ENCODE measurements around the gene ETS1.

The ETS1 gene

DNA sequence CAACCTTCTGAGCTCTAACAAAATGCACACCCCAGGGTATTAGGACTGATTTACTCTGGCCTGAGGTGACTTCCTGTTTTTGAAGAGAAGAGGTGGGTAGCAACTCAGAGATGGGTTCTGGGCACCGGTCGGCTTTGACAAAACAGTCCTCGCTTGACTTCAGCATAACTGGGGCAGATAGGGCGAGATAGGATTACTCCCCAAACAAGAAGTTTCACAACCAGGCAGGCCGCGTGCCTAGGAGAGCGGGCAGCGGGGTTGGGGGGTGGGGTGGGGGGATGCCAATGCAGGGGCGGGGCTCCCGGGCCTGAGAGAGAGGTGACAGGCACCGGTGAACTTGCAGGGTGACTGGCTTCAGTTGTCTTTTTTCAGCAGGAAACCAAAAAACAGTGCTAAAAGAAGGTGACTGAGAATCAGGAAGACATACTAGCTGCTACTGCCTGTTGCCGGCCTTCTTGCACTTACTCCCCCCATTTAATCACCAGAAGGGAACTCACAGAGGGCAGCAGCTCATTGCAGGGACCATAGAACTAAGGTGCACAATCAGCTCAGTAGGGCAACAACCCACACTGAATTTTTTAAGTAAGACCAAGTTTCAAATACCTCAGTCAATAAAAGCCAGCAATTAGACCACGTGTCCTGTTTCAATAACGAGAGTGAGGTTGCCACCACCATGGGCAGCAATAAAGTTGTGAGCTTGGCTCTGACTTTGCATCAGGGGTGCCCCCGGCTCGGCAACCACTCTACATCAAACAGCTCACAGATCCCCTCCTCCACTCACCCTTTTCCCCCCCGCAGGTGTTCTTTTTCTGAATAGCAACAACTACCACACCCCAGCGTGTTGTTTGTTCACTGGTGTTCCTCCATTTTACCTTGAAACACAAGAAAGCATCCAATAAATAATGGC is 37.2 kb upstream of the ETS1 start:
- H3K27me3 ChIP-seq (replicated peaks; ENCODE audit: insufficient read depth, low read length) = no peaks in the 10 kb centered on the region
- H3F3A ChIP-seq (ENCODE audit: insufficient read depth, low read length) = peaks cover 17% of the 10 kb centered on the region
- no peaks in the 10 kb centered on the region for H3K9me2 ChIP-seq (replicated peaks; ENCODE audit: insufficient read depth, low read length)
- TF ChIP-seq CTCF (IDR thresholded peaks at IDR 0.05; ENCODE audit: low read length) (no peak), EZH2 (optimal IDR thresholded peaks at IDR 0.05; ENCODE audit: low read depth, low read length) (no peak), EZH2phosphoT487 (IDR thresholded peaks at IDR 0.05; ENCODE audit: low read length) (no peak)
- no peaks in the 10 kb centered on the region for H4K20me1 ChIP-seq (ENCODE audit: insufficient read depth, low read length)
- H3K36me3 ChIP-seq (replicated peaks; ENCODE audit: insufficient read depth, low read length) = no peaks in the 10 kb centered on the region
- peaks cover 29% of the 10 kb centered on the region for H3K4me1 ChIP-seq (ENCODE audit: low read length)
- no peaks in the 10 kb centered on the region for H3K9me3 ChIP-seq (replicated peaks; ENCODE audit: insufficient read depth, low read length)
- peak overlapping the region; percentile 41; the same call in 1 of the 2 replicates for H3K9ac ChIP-seq (ENCODE audit: low read length)
- peak overlapping the region; percentile 41; the same call in 1 of the 2 replicates for H3K4me2 ChIP-seq (ENCODE audit: low read depth, low read length)
- 0 out of 2 replicates have a peak overlapping the region, but pooled peaks have one; percentile 5 for H3K4me3 ChIP-seq (ENCODE audit: low read length)
- peak; percentile 71 for DNase-seq
- no peaks in the 10 kb centered on the region for H3K79me2 ChIP-seq (ENCODE audit: low read length)
- H3K27ac ChIP-seq (ENCODE audit: low read length) = peak overlapping the region; percentile 85
- H2AFZ ChIP-seq (ENCODE audit: low read length) = peak overlapping the region; percentile 60

DNA sequence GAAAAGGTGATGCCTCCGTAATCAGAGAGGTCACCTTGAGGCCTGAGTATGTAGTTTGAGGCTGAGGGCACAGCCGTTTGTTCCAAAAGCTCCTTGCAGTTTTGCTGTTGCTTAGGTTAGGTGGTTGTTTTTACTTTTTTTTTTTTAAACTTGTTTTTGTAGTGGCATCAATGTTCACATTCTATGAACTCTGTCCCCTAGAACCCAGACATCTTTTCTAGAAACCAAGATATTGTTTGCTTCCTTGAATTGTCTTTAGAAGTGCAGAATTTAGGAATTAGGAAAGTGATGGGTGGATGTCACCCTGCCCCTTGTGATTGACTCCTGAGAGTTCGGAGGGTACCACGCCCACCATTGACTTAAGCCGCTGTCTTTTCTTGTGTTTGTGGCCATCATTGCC is 35.7 kb upstream of the ETS1 start:
- H3K9me3 ChIP-seq (replicated peaks; ENCODE audit: insufficient read depth, low read length) = no peaks in the 10 kb centered on the region
- no peak overlapping the region for H3K27ac ChIP-seq (ENCODE audit: low read length)
- no peaks in the 10 kb centered on the region for H4K20me1 ChIP-seq (ENCODE audit: insufficient read depth, low read length)
- H3F3A ChIP-seq (ENCODE audit: insufficient read depth, low read length) = peaks cover 17% of the 10 kb centered on the region
- no peaks in the 10 kb centered on the region for H3K36me3 ChIP-seq (replicated peaks; ENCODE audit: insufficient read depth, low read length)
- DNase-seq = no peak
- H3K9me2 ChIP-seq (replicated peaks; ENCODE audit: insufficient read depth, low read length) = no peaks in the 10 kb centered on the region
- H3K4me3 ChIP-seq (ENCODE audit: low read length) = no peak overlapping the region
- H3K9ac ChIP-seq (ENCODE audit: low read length) = no peak overlapping the region
- no peaks in the 10 kb centered on the region for H3K79me2 ChIP-seq (ENCODE audit: low read length)
- H3K4me2 ChIP-seq (ENCODE audit: low read depth, low read length) = no peak overlapping the region
- no peaks in the 10 kb centered on the region for H3K27me3 ChIP-seq (replicated peaks; ENCODE audit: insufficient read depth, low read length)
- H3K4me1 ChIP-seq (ENCODE audit: low read length) = peaks cover 27% of the 10 kb centered on the region
- TF ChIP-seq EZH2 (optimal IDR thresholded peaks at IDR 0.05; ENCODE audit: low read depth, low read length) (no peak), EZH2phosphoT487 (IDR thresholded peaks at IDR 0.05; ENCODE audit: low read length) (no peak), CTCF (IDR thresholded peaks at IDR 0.05; ENCODE audit: low read length) (no peak)
- H2AFZ ChIP-seq (ENCODE audit: low read length) = no peak overlapping the region

GRCh38 chr11:128621601-128622501 is 34.5 kb upstream of the ETS1 start:
- no peaks in the 10 kb centered on the region for H3K79me2 ChIP-seq (ENCODE audit: low read length)
- H2AFZ ChIP-seq (ENCODE audit: low read length) = no peak overlapping the region
- DNase-seq = no peak
- H3K4me1 ChIP-seq (ENCODE audit: low read length) = peaks cover 27% of the 10 kb centered on the region
- no peaks in the 10 kb centered on the region for H4K20me1 ChIP-seq (ENCODE audit: insufficient read depth, low read length)
- H3K9me3 ChIP-seq (replicated peaks; ENCODE audit: insufficient read depth, low read length) = no peaks in the 10 kb centered on the region
- no peaks in the 10 kb centered on the region for H3K9me2 ChIP-seq (replicated peaks; ENCODE audit: insufficient read depth, low read length)
- TF ChIP-seq CTCF (IDR thresholded peaks at IDR 0.05; ENCODE audit: low read length) (no peak), EZH2 (optimal IDR thresholded peaks at IDR 0.05; ENCODE audit: low read depth, low read length) (no peak), EZH2phosphoT487 (IDR thresholded peaks at IDR 0.05; ENCODE audit: low read length) (no peak)
- H3K27ac ChIP-seq (ENCODE audit: low read length) = no peak overlapping the region
- H3K36me3 ChIP-seq (replicated peaks; ENCODE audit: insufficient read depth, low read length) = no peaks in the 10 kb centered on the region
- H3F3A ChIP-seq (ENCODE audit: insufficient read depth, low read length) = peaks cover 17% of the 10 kb centered on the region
- no peaks in the 10 kb centered on the region for H3K27me3 ChIP-seq (replicated peaks; ENCODE audit: insufficient read depth, low read length)
- no peak overlapping the region for H3K4me3 ChIP-seq (ENCODE audit: low read length)
- H3K9ac ChIP-seq (ENCODE audit: low read length) = no peak overlapping the region
- H3K4me2 ChIP-seq (ENCODE audit: low read depth, low read length) = no peak overlapping the region

All from MM.1S (cell line).